Subcutaneous adipose tissue (tissue), 4 donors: ENCODE measurements around the gene CNPY3. TPM values are rescaled to one million over a fixed set of nuclear protein-coding genes. Genes with fewer than 3 reads are reported as not detected.

Experiments used
- total RNA-seq, 4 donors: library from RNA; depleted of rRNA; stranded (reverse); fragments of >200 nt; gene quantifications; one replicate each; pipeline ENCODE4 v1.1.0, GENCODE V29; 2016
- TF ChIP-seq, protein P1 (sequence below): fragments of 450-650 bp; IDR thresholded peaks from one replicate; pipeline ENCODE4 v1.5.1; 2016; ENCODE audit warnings: low read depth, mild to moderate bottlenecking, control low read depth, antibody characterized with exemption, moderate library complexity

The CNPY3 gene
- total RNA-seq, 4 donors from 2014 or later = 15.0 to 48.3 (median 26.1) TPM

- TF ChIP-seq, protein P1, sequence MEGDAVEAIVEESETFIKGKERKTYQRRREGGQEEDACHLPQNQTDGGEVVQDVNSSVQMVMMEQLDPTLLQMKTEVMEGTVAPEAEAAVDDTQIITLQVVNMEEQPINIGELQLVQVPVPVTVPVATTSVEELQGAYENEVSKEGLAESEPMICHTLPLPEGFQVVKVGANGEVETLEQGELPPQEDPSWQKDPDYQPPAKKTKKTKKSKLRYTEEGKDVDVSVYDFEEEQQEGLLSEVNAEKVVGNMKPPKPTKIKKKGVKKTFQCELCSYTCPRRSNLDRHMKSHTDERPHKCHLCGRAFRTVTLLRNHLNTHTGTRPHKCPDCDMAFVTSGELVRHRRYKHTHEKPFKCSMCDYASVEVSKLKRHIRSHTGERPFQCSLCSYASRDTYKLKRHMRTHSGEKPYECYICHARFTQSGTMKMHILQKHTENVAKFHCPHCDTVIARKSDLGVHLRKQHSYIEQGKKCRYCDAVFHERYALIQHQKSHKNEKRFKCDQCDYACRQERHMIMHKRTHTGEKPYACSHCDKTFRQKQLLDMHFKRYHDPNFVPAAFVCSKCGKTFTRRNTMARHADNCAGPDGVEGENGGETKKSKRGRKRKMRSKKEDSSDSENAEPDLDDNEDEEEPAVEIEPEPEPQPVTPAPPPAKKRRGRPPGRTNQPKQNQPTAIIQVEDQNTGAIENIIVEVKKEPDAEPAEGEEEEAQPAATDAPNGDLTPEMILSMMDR = no peak
Observed at GRCh38 chr6:42974919-42975505, 45.7 kb downstream of the CNPY3 start.

- TF ChIP-seq, protein P1 = no peak
Observed at GRCh38 chr6:42978487-42978838, 49.2 kb downstream of the CNPY3 start.

DNA sequence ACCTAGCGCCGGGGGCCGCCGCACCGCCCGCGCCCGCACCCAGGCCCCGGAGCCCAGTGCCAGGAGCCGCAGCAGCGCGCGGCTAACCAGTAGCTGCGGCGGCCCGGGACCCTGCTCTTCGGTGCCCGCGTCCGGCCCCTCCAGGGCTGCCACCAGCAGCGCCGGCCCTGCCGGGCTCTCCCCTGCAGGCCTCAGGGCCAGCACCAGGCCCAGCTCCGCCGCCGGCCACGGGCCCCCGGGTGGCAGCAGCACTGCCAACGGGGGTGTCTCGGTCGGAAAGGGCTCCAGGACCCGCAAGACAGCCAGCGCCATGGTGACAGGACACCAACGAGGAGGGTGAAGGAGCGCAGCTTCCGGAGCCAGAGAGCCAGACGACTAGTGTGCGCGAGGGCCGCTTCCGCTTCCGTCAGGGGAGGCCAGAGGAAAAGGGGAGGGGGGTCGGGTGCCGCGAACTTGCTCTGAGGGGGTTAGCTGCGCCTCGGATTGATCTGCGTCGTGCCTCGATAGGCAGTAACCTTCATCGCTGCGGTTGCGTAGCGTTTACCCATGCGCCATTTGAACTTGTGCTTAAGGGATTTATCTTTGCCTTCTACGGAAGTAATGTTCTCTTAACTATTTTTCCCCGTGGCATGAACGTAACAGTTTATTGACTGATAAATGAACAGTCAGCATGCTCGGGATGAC is 49.7 kb downstream of the CNPY3 start, which contains the start of gene PEX6:
Gene PEX6 (minus strand): TSS at position 343 of the 684 bp plus-strand sequence. CDS start 31 bp downstream, at position 312.
- TF ChIP-seq, protein P1 = no peak

- TF ChIP-seq, protein P1 = no peak
Observed at GRCh38 chr6:42979523-42980177, 50.4 kb downstream of the CNPY3 start.

- TF ChIP-seq, protein P1 = no peak
Observed at GRCh38 chr6:42981836-42982235, 52.6 kb downstream of the CNPY3 start.

- TF ChIP-seq, protein P1 = no peak
Observed at GRCh38 chr6:42984001-42984923, 55.0 kb downstream of the CNPY3 start, which contains the start of gene PPP2R5D. Gene PPP2R5D, plus strand, starts transcription at chr6:42984570. Its CDS starts 108 bp downstream, at chr6:42984678.
